Measurements from ENCODE around the gene TMEM242. TPM values are rescaled to one million over a fixed set of nuclear protein-coding genes. Genes with fewer than 3 reads are reported as not detected.
A peak's percentile ranks its signal among the peaks of the same experiment; 100 is the strongest.

Gene TMEM242
- total RNA-seq, 1 donor from 2014 or later = 9.6 TPM

DNA sequence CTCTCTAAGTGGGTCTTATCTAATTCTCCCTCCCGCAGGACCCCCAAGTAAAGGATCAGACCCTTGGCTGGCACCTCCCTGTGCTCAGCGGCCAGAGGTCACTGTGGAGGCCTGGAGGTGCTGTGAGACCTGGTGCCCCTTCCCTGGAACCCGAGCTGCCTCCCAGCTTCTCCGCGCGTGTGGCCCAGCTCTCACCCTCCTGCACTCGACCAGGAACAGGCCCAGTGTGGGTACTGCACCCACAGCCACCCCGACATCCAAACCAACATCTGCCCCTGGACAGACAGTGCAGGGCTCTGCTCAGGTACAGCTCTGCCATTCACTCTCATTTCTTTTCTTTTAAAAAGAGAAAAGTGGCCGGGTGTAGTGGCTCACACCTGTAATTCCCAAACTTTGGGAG, 42.4 kb downstream of the TMEM242 start:
- Histone ChIP-seq H3K36me3 (ENCODE audit: control insufficient read depth, insufficient read depth, low read length) (no peaks in the 10 kb centered on the region), H3K4me3 (ENCODE audit: low read depth, low read length) (no peak overlapping the region), H3K27me3 (ENCODE audit: control insufficient read depth, insufficient read depth, low read length) (no peaks in the 10 kb centered on the region)
- DNase-seq (ENCODE audit: low read depth) = no peak
- TF ChIP-seq, protein P1, sequence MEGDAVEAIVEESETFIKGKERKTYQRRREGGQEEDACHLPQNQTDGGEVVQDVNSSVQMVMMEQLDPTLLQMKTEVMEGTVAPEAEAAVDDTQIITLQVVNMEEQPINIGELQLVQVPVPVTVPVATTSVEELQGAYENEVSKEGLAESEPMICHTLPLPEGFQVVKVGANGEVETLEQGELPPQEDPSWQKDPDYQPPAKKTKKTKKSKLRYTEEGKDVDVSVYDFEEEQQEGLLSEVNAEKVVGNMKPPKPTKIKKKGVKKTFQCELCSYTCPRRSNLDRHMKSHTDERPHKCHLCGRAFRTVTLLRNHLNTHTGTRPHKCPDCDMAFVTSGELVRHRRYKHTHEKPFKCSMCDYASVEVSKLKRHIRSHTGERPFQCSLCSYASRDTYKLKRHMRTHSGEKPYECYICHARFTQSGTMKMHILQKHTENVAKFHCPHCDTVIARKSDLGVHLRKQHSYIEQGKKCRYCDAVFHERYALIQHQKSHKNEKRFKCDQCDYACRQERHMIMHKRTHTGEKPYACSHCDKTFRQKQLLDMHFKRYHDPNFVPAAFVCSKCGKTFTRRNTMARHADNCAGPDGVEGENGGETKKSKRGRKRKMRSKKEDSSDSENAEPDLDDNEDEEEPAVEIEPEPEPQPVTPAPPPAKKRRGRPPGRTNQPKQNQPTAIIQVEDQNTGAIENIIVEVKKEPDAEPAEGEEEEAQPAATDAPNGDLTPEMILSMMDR (IDR thresholded peaks at IDR 0.05; ENCODE audit: insufficient read depth, low read length, poor library complexity, severe bottlenecking) = no peak

DNA sequence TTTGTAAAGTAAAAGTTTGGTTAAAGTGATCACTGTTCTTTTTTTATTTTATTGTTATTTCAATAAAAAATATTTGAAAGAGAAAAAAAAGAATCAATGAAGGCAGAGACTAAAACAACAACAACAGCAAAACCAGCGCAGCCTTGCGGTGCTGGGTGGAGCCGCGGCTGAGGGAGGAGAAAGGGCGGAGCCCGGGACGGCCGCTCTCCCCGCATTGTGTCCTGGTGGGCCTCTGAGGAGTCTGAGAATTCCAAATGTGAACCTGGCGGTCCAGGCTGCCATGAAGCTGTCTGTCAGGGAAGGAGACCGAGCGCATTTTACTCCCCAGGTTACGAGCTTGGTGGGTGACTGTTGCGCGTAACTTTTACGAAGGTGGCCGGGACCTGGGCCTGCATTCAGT, 43.2 kb downstream of the TMEM242 start:
- TF ChIP-seq, protein P1 (IDR thresholded peaks at IDR 0.05; ENCODE audit: insufficient read depth, low read length, poor library complexity, severe bottlenecking) = no peak
- no peak for DNase-seq (ENCODE audit: low read depth)
- Histone ChIP-seq H3K27me3 (ENCODE audit: control insufficient read depth, insufficient read depth, low read length) (no peaks in the 10 kb centered on the region), H3K4me3 (ENCODE audit: low read depth, low read length) (no peak overlapping the region), H3K36me3 (ENCODE audit: control insufficient read depth, insufficient read depth, low read length) (no peaks in the 10 kb centered on the region)

DNA sequence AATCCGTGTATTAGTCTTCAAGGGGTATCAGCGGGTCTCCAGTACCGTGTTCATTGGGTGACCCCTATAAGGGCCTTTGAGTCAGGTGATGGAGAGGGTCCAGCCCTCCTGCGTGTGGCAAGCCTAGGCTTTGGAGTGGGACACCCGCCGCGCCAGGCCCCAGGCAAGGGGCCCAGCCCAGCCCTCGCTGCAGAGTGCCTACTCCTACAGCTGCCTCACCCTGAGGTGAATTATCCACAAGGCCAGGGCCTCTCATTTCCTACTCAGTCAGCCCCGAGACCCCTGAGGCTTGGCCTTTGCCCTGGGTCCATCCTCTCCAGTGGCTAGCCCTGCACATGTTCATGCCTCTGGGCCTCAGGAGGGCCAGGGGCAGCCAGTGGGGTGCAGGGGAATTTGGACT, 45.1 kb downstream of the TMEM242 start:
- no peak overlapping the region for H3K4me3 ChIP-seq (ENCODE audit: low read depth, low read length)
- no peak for DNase-seq (ENCODE audit: low read depth)
- no peaks in the 10 kb centered on the region for H3K36me3 ChIP-seq (ENCODE audit: control insufficient read depth, insufficient read depth, low read length)
- TF ChIP-seq, protein P1 (IDR thresholded peaks at IDR 0.05; ENCODE audit: insufficient read depth, low read length, poor library complexity, severe bottlenecking) = no peak
- no peaks in the 10 kb centered on the region for H3K27me3 ChIP-seq (ENCODE audit: control insufficient read depth, insufficient read depth, low read length)

DNA sequence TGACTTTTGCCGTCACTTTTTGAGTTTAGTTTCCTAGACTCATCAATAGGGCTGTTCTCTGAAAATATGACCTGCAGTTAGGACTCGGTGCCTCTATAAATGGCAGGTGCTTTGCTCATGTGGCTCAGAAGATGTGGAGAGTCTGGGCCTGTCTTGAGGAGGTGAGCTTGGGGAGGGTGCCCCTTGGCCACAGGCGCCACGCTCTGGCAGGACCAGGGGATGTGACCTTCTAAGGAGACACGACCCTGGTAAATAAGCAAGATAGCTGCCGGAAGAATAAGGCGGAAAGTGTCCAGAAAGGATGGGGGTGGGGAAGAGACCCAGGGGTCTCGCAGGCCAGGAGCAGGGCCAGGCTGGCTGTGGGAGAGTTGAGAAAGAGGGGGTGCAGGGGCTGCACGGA, 46.6 kb downstream of the TMEM242 start:
- H3K36me3 ChIP-seq (ENCODE audit: control insufficient read depth, insufficient read depth, low read length) = no peaks in the 10 kb centered on the region
- H3K27me3 ChIP-seq (ENCODE audit: control insufficient read depth, insufficient read depth, low read length) = no peaks in the 10 kb centered on the region
- DNase-seq (ENCODE audit: low read depth) = no peak
- TF ChIP-seq, protein P1 (IDR thresholded peaks at IDR 0.05; ENCODE audit: insufficient read depth, low read length, poor library complexity, severe bottlenecking) = no peak
- no peak overlapping the region for H3K4me3 ChIP-seq (ENCODE audit: low read depth, low read length)

DNA sequence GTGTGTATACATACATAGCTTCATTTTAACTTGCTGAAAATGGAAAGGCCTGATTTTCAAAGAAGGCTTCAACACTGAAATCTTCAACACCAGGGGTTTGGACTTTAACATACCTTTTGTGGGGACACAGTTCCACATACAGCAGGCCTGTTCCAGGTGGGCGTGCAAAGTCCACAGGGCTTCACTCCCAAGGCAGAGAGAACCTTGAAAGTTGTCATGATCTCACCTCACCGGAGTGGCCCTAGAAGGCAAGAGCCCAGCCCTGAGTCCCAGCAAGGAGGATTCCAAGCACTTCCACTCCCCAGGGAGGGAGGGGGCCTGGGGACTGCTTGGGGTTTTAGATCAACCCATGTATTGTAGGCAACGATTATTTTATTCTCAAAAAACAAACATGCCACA, 47.2 kb downstream of the TMEM242 start:
- no peak for DNase-seq (ENCODE audit: low read depth)
- no peaks in the 10 kb centered on the region for H3K27me3 ChIP-seq (ENCODE audit: control insufficient read depth, insufficient read depth, low read length)
- H3K4me3 ChIP-seq (ENCODE audit: low read depth, low read length) = no peak overlapping the region
- H3K36me3 ChIP-seq (ENCODE audit: control insufficient read depth, insufficient read depth, low read length) = no peaks in the 10 kb centered on the region
- TF ChIP-seq, protein P1 (IDR thresholded peaks at IDR 0.05; ENCODE audit: insufficient read depth, low read length, poor library complexity, severe bottlenecking) = no peak

DNA sequence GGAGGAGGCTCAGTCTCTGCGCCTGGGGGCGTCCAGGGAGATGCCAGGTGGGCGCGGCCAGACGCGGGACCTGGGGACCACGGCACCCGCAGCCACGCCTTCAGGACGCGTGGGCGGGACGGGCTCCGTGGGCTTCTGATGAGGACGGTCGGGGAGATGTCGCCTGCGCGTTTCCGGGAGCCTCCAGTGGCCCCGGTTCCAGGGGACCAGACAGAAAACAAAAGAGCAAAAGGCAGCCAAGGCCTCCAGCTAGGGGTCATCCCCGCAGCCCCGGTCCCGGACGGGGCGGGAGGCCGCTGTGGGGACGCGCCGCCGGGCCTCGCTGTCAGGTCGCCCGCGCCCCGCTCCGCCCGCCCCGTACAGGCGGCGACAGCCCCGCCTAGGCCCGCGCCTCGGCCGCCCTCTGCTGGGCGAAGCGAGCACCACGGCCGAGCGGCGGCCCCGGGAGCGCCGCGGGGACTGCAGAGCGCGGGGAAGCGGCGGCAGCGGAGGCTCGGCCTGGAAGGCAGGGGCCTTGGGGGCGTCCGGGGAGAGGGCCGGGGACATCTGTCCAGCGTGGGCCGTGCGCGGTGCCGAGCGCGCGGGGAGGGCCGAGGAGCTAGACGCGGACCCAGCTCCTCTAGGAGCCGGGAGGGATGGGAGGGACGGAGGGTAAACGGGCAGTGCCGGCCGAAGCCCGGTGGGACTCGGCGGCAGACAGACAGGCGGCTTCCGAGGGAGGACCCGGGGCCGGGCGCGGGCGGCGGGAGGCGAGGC, 48.7 kb downstream of the TMEM242 start:
- no peaks in the 10 kb centered on the region for H3K36me3 ChIP-seq (ENCODE audit: control insufficient read depth, insufficient read depth, low read length)
- DNase-seq (ENCODE audit: low read depth) = no peak
- no peaks in the 10 kb centered on the region for H3K27me3 ChIP-seq (ENCODE audit: control insufficient read depth, insufficient read depth, low read length)
- peak overlapping the region; percentile 53 for H3K4me3 ChIP-seq (ENCODE audit: low read depth, low read length)
- TF ChIP-seq, protein P1 (IDR thresholded peaks at IDR 0.05; ENCODE audit: insufficient read depth, low read length, poor library complexity, severe bottlenecking) = no peak
